GM23338 (cell line): Measurements from ENCODE around the gene TAF12. TPM values are rescaled to one million over a fixed set of nuclear protein-coding genes. Genes with fewer than 3 reads are reported as not detected.

Experiments
- ATAC-seq: fragments of 200-7000 bp; cut with Tn5 transposase; 3 replicates; pipeline ENCODE4 v1.9.1; 2020
- DNase-seq: peaks from one replicate; pipeline ENCODE4 v3.0.0-alpha.2; 2015; ENCODE audit warnings: low spot score
- H2AFZ ChIP-seq: fragments of 200-600 bp; sonication (generic); 2 replicates; pipeline ENCODE4 v1.8.0; 2016; ENCODE audit warnings: antibody characterized with exemption, mild to moderate bottlenecking, moderate library complexity
- H3F3A ChIP-seq: fragments of 200-600 bp; sonication (generic); replicated peaks from 2 replicates; pipeline ENCODE4 v1.8.0; 2017; ENCODE audit warnings: antibody characterized with exemption, mixed run types, low read depth
- H3K27ac ChIP-seq: fragments of 200-600 bp; sonication (generic); 2 replicates; pipeline ENCODE4 v1.6.1; 2016; ENCODE audit warnings: low read depth
- H3K27me3 ChIP-seq: fragments of 200-600 bp; sonication (generic); 2 replicates; pipeline ENCODE4 v1.8.0; 2016; ENCODE audit warnings: mild to moderate bottlenecking, mixed run types, moderate library complexity; ENCODE audit not compliant: insufficient read depth
- H3K36me3 ChIP-seq: fragments of 200-600 bp; sonication (generic); 2 replicates; pipeline ENCODE4 v1.8.0; 2016; ENCODE audit warnings: mild to moderate bottlenecking; ENCODE audit not compliant: insufficient read depth
- H3K4me1 ChIP-seq: fragments of 200-600 bp; sonication (generic); 2 replicates; pipeline ENCODE4 v1.8.0; 2016; ENCODE audit warnings: mild to moderate bottlenecking, moderate library complexity; ENCODE audit not compliant: insufficient read depth
- H3K4me2 ChIP-seq: fragments of 200-600 bp; sonication (generic); 2 replicates; pipeline ENCODE4 v1.7.1; 2017; ENCODE audit warnings: mixed run types
- H3K4me3 ChIP-seq: fragments of 200-600 bp; sonication (generic); 2 replicates; pipeline ENCODE4 v1.6.1; 2016; ENCODE audit warnings: mixed run types
- H3K79me2 ChIP-seq: fragments of 200-600 bp; sonication (generic); replicated peaks from 2 replicates; pipeline ENCODE4 v1.8.0; 2017; ENCODE audit warnings: mild to moderate bottlenecking; ENCODE audit not compliant: insufficient read depth
- H3K9me2 ChIP-seq: fragments of 200-600 bp; sonication (generic); 2 replicates; pipeline ENCODE4 v1.8.0; 2017; ENCODE audit not compliant: insufficient read depth
- H4K20me1 ChIP-seq: fragments of 200-600 bp; sonication (generic); replicated peaks from 2 replicates; pipeline ENCODE4 v1.8.0; 2017; ENCODE audit warnings: mild to moderate bottlenecking; ENCODE audit not compliant: insufficient read depth
- H3K27ac Mint-ChIP-seq: 2 replicates; pipeline ENCODE4 v1.8.0; 2020; ENCODE audit warnings: inconsistent platforms, mild to moderate bottlenecking, moderate library complexity, mixed read lengths
- H3K27me3 Mint-ChIP-seq: 3 replicates; pipeline ENCODE4 v1.8.0; 2022; ENCODE audit warnings: low read depth, mild to moderate bottlenecking, moderate library complexity, mixed read lengths, inconsistent platforms; ENCODE audit not compliant: insufficient read depth, poor library complexity
- H3K36me3 Mint-ChIP-seq: 3 replicates; pipeline ENCODE4 v1.8.0; 2021; ENCODE audit warnings: low read depth, mild to moderate bottlenecking, inconsistent platforms, moderate library complexity, mixed read lengths
- H3K4me1 Mint-ChIP-seq: 3 replicates; pipeline ENCODE4 v1.8.0; 2020; ENCODE audit warnings: mild to moderate bottlenecking, inconsistent platforms, mixed read lengths
- H3K4me3 Mint-ChIP-seq: 3 replicates; pipeline ENCODE4 v1.8.0; 2021; ENCODE audit warnings: moderate library complexity, mild to moderate bottlenecking, inconsistent platforms, mixed read lengths
- H3K9me3 Mint-ChIP-seq: 3 replicates; pipeline ENCODE4 v1.8.0; 2020; ENCODE audit warnings: moderate library complexity, mild to moderate bottlenecking, inconsistent platforms, mixed read lengths
- EZH2 ChIP-seq: fragments of 200-600 bp; sonication (generic); IDR thresholded peaks from one replicate; pipeline ENCODE4 v1.8.0; 2017; ENCODE audit warnings: antibody characterized with exemption, mild to moderate bottlenecking, low read depth; ENCODE audit not compliant: unreplicated experiment
- JUNB ChIP-seq: IDR thresholded peaks from one replicate; pipeline ENCODE4 v1.6.1; 2016; ENCODE audit warnings: antibody characterized with exemption; ENCODE audit not compliant: unreplicated experiment
- NANOG ChIP-seq: IDR thresholded peaks from 2 replicates; pipeline ENCODE4 v1.6.1; 2016; ENCODE audit warnings: antibody characterized with exemption, borderline replicate concordance
- POLR2AphosphoS5 ChIP-seq: IDR thresholded peaks from 2 replicates; pipeline ENCODE4 v1.6.1; 2016; ENCODE audit warnings: antibody characterized with exemption, low read depth
- STAT1 ChIP-seq: IDR thresholded peaks from one replicate; pipeline ENCODE4 v1.6.1; 2016; ENCODE audit warnings: antibody characterized with exemption; ENCODE audit not compliant: unreplicated experiment
- ZNF114 ChIP-seq: fragments of 250-450 bp; sonication (Bioruptor Pico); IDR thresholded peaks from 2 replicates; pipeline ENCODE4 v1.5.0; 2020; ENCODE audit warnings: mild to moderate bottlenecking, moderate library complexity
- ZNF331 ChIP-seq: fragments of 250-450 bp; sonication (Bioruptor Pico); IDR thresholded peaks from 2 replicates; pipeline ENCODE4 v1.5.0; 2020; ENCODE audit warnings: low read depth, mild to moderate bottlenecking, moderate library complexity
- polyA plus RNA-seq: library from polyadenylated mRNA; unstranded; fragments of >200 nt; fragmentation: Nextera tagmentation; extraction: Ambion mirVana; gene quantifications from 2 replicates; pipeline ENCODE4 v1.2.1, GENCODE V29; 2016
- total RNA-seq: library from RNA; depleted of rRNA; stranded (reverse); fragments of >200 nt; shearing (Covaris generic); gene quantifications from 2 replicates; pipeline ENCODE4 v1.2.3, GENCODE V29; 2014
- TF ChIP-seq, protein P1 (sequence below), 2 experiments: fragments of 200-600 bp in 1 of 2; sonication (generic) in 1 of 2; conservative IDR thresholded peaks; 2 replicates each; pipeline versions ENCODE4 v1.5.1 to v1.6.1; 2016 to 2017; ENCODE audit warnings: antibody characterized with exemption in 2 of 2, low read depth in 2 of 2, mild to moderate bottlenecking in 2 of 2, moderate library complexity in 1 of 2
- TF ChIP-seq, protein P2 (sequence below): IDR thresholded peaks from 2 replicates; pipeline ENCODE4 v1.6.1; 2016; ENCODE audit warnings: antibody characterized with exemption
- TF ChIP-seq, protein P3 (sequence below): IDR thresholded peaks from one replicate; pipeline ENCODE4 v1.6.1; 2018; ENCODE audit warnings: antibody characterized with exemption; ENCODE audit not compliant: unreplicated experiment

TAF12 gene
- total and polyA plus RNA-seq, 2 experiments from 2014 or later, result 15.2 to 46.8 TPM

DNA sequence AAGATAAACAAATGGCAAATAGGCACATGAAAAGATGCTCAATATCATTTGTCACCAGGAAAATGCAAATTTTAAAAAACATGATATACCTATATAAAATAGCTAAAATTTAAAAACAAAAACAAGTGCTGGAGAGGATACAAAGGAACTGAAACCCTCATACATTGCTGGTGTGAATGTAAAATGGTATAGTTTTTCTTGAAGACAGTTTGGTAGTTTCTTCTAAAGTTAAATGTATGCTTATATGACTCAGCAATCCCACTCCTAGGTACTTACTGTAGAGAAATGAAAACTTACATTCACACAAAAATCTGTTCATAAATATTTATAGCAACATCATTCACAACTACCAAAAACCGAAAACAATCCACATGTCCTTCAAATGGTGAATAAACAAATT, 11.2 kb downstream of the TAF12 start (continued):
- TF ChIP-seq, protein P1, sequence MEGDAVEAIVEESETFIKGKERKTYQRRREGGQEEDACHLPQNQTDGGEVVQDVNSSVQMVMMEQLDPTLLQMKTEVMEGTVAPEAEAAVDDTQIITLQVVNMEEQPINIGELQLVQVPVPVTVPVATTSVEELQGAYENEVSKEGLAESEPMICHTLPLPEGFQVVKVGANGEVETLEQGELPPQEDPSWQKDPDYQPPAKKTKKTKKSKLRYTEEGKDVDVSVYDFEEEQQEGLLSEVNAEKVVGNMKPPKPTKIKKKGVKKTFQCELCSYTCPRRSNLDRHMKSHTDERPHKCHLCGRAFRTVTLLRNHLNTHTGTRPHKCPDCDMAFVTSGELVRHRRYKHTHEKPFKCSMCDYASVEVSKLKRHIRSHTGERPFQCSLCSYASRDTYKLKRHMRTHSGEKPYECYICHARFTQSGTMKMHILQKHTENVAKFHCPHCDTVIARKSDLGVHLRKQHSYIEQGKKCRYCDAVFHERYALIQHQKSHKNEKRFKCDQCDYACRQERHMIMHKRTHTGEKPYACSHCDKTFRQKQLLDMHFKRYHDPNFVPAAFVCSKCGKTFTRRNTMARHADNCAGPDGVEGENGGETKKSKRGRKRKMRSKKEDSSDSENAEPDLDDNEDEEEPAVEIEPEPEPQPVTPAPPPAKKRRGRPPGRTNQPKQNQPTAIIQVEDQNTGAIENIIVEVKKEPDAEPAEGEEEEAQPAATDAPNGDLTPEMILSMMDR (conservative IDR thresholded peaks at IDR 0.05; ENCODE audit: low read depth in 2 of 2), result no peak
- TF ChIP-seq JUNB (no peak), NANOG (no peak), EZH2 (no peak), STAT1 (no peak)
- TF ChIP-seq, protein P2, sequence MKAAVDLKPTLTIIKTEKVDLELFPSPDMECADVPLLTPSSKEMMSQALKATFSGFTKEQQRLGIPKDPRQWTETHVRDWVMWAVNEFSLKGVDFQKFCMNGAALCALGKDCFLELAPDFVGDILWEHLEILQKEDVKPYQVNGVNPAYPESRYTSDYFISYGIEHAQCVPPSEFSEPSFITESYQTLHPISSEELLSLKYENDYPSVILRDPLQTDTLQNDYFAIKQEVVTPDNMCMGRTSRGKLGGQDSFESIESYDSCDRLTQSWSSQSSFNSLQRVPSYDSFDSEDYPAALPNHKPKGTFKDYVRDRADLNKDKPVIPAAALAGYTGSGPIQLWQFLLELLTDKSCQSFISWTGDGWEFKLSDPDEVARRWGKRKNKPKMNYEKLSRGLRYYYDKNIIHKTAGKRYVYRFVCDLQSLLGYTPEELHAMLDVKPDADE, result no peak
- TF ChIP-seq, protein P3, sequence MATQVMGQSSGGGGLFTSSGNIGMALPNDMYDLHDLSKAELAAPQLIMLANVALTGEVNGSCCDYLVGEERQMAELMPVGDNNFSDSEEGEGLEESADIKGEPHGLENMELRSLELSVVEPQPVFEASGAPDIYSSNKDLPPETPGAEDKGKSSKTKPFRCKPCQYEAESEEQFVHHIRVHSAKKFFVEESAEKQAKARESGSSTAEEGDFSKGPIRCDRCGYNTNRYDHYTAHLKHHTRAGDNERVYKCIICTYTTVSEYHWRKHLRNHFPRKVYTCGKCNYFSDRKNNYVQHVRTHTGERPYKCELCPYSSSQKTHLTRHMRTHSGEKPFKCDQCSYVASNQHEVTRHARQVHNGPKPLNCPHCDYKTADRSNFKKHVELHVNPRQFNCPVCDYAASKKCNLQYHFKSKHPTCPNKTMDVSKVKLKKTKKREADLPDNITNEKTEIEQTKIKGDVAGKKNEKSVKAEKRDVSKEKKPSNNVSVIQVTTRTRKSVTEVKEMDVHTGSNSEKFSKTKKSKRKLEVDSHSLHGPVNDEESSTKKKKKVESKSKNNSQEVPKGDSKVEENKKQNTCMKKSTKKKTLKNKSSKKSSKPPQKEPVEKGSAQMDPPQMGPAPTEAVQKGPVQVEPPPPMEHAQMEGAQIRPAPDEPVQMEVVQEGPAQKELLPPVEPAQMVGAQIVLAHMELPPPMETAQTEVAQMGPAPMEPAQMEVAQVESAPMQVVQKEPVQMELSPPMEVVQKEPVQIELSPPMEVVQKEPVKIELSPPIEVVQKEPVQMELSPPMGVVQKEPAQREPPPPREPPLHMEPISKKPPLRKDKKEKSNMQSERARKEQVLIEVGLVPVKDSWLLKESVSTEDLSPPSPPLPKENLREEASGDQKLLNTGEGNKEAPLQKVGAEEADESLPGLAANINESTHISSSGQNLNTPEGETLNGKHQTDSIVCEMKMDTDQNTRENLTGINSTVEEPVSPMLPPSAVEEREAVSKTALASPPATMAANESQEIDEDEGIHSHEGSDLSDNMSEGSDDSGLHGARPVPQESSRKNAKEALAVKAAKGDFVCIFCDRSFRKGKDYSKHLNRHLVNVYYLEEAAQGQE, result no peak

DNA sequence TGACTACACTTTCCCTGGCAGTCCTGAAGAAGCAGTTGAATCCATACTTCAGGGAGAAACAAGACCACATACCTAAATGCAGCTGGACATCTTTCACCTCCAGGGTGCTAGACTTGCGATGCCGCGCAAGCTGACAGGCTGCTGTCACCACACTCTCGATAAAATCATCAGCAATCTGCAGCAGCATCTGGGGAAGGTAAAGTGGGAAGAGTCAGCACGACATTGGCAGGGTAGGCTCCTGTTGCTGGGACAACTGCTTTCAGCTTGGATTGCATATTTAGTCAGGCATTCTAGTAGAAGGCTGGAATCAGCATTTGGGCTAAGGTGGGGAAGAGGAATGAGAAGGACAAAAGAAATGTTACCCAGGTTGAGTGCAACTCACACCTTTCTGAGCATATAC, 29.7 kb downstream of the TAF12 start:
- no peak for ATAC-seq

DNA sequence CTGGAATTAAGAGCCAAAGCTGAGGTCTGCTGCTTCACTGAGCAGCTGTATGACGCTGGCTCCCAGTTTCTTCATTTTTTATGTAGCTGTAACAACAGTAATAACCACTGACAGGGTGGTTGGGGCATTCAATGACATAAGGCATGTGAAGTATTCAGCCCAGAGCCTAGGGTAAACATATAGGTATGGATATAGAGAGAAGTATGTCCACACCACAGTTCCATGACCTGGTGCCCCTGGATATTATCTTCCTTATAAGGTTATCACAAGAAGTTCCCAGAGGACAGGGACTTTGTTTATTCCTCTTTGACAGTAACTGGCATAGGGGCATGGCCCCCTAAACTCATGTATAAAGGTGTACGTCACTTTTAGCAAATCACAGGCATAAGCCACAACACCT, 36.1 kb downstream of the TAF12 start:
- H3K4me1 Mint-ChIP-seq, result peaks cover under 1% of the 10 kb centered on the region; the same call in 1 of the 3 replicates
- TF ChIP-seq, protein P1 (conservative IDR thresholded peaks at IDR 0.05; ENCODE audit: low read depth in 2 of 2), result no peak
- TF ChIP-seq ZNF114 (no peak), POLR2AphosphoS5 (no peak), EZH2 (no peak)
- TF ChIP-seq, protein P2, result no peak

More for the DNA sequence above, 29.7 kb downstream of the TAF12 start:
- Histone ChIP-seq H3K36me3 (peaks cover 22% of the 10 kb centered on the region), H4K20me1 (no peaks in the 10 kb centered on the region), H3K9me2 (no peaks in the 10 kb centered on the region), H3K27ac (no peak overlapping the region), H3K4me3 (no peak overlapping the region), H3K27me3 (no peaks in the 10 kb centered on the region), H3K4me2 (no peak overlapping the region), H3F3A (0 out of 2 replicates have a peak, but pooled peaks cover 5% of the 10 kb centered on the region), H3K79me2 (no peaks in the 10 kb centered on the region), H3K4me1 (no peaks in the 10 kb centered on the region), H2AFZ (no peak overlapping the region)
- Mint-ChIP-seq H3K27me3 (no peaks in the 10 kb centered on the region), H3K27ac (no peak overlapping the region), H3K36me3 (peaks cover 26% of the 10 kb centered on the region), H3K9me3 (no peaks in the 10 kb centered on the region), H3K4me3 (no peak overlapping the region), H3K4me1 (no peaks in the 10 kb centered on the region)
- no peak for DNase-seq
- TF ChIP-seq ZNF331 (CRISPR knock-in tag), result no peak

More for the DNA sequence above, 36.1 kb downstream of the TAF12 start:
- H3F3A ChIP-seq, result peaks cover 20% of the 10 kb centered on the region; the same call in 1 of the 2 replicates
- no peaks in the 10 kb centered on the region for H3K79me2 ChIP-seq
- Mint-ChIP-seq H3K27ac (no peak overlapping the region), H3K27me3 (no peaks in the 10 kb centered on the region), H3K36me3 (peaks cover 19% of the 10 kb centered on the region), H3K4me3 (no peak overlapping the region), H3K9me3 (no peaks in the 10 kb centered on the region)
- no peak overlapping the region for H2AFZ ChIP-seq
- no peak overlapping the region for H3K4me3 ChIP-seq
- no peaks in the 10 kb centered on the region for H3K27me3 ChIP-seq
- no peak overlapping the region for H3K4me2 ChIP-seq
- H4K20me1 ChIP-seq, result no peaks in the 10 kb centered on the region
- ATAC-seq (no peak), DNase-seq (no peak)
- peaks cover 18% of the 10 kb centered on the region; the same call in 1 of the 2 replicates for H3K36me3 ChIP-seq
- no peak overlapping the region for H3K27ac ChIP-seq
- no peaks in the 10 kb centered on the region for H3K4me1 ChIP-seq
- no peaks in the 10 kb centered on the region for H3K9me2 ChIP-seq
